Measurements from ENCODE around the gene GREB1L.

The GREB1L gene

GRCh38 chr18:21454725-21455124 is 212.7 kb downstream of the GREB1L start:
- H3K79me2 ChIP-seq (ENCODE audit: control insufficient read depth, insufficient read depth, low read length, unreplicated experiment) = no peaks in the 10 kb centered on the region
- no peak overlapping the region for H3K4me3 ChIP-seq (ENCODE audit: low read depth, low read length)
- H3K27me3 ChIP-seq (ENCODE audit: insufficient read depth, low read length) = no peaks in the 10 kb centered on the region
- no peaks in the 10 kb centered on the region for H3K36me3 ChIP-seq (ENCODE audit: insufficient read depth, low read length)
- H3K27ac ChIP-seq (ENCODE audit: low read depth, low read length) = no peak overlapping the region
- no peak overlapping the region for H2AFZ ChIP-seq (ENCODE audit: low read length, unreplicated experiment)
- peaks cover 17% of the 10 kb centered on the region for H3K4me1 ChIP-seq (ENCODE audit: control insufficient read depth, insufficient read depth, low read length, unreplicated experiment)

DNA sequence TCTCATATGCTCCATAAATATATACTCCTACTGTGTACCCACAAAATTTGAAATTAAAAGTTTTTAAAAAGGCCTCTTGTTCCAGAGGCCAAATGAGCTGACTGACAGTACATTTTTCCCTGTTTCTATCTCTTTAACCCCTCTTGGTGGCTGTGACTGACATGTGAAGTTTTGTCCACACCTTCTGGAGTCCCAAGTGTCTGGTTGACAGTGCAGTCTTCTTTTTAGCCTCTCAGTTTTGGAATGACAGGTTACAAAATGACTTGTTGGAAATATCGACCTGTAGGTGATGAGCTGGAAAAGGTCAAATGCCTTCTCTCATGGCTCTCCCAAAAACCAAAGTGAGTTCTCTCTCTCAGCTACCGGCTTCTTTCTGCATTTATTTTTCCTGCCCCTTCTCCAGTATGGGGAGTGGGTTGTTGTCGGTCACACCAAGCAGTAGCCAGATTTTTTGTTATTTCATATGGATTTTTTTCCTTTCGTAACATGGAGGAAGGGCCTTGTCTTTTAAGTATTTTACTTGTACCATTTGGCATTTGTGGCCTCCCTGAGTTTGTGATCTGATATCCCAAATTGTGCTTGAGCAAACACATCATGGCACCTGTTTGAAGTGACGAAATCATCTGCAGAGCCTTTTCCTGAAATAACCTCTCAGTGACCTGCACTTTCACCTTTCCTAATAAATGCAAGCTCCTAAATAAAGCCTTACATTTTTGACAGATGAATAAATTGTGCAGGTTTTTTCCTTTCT is 214.6 kb downstream of the GREB1L start:
- Histone ChIP-seq H3K4me3 (ENCODE audit: low read depth, low read length) (no peak overlapping the region), H3K4me1 (ENCODE audit: control insufficient read depth, insufficient read depth, low read length, unreplicated experiment) (peaks cover 17% of the 10 kb centered on the region), H3K27me3 (ENCODE audit: insufficient read depth, low read length) (no peaks in the 10 kb centered on the region), H2AFZ (ENCODE audit: low read length, unreplicated experiment) (no peak overlapping the region), H3K27ac (ENCODE audit: low read depth, low read length) (no peak overlapping the region), H3K36me3 (ENCODE audit: insufficient read depth, low read length) (no peaks in the 10 kb centered on the region), H3K79me2 (ENCODE audit: control insufficient read depth, insufficient read depth, low read length, unreplicated experiment) (no peaks in the 10 kb centered on the region)

DNA sequence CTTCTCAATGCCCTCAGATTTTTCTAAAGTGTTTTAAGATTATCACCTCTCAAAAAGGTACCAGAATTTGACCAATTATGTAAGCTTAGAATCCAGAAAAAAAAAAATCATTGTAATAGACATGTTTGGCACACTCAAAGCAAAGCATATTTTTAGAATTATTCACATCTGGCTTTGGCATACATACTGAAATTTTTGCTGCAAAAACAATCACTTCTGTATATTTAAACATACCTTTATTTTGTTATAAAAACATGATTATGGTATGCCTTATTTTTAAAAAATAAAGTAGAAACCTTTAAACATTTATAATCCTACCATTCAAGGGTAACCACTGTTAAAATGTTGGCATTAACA is 215.1 kb downstream of the GREB1L start:
- H3K27ac ChIP-seq (ENCODE audit: low read depth, low read length) = no peak overlapping the region
- H2AFZ ChIP-seq (ENCODE audit: low read length, unreplicated experiment) = no peak overlapping the region
- H3K27me3 ChIP-seq (ENCODE audit: insufficient read depth, low read length) = no peaks in the 10 kb centered on the region
- no peak overlapping the region for H3K4me3 ChIP-seq (ENCODE audit: low read depth, low read length)
- no peaks in the 10 kb centered on the region for H3K79me2 ChIP-seq (ENCODE audit: control insufficient read depth, insufficient read depth, low read length, unreplicated experiment)
- H3K4me1 ChIP-seq (ENCODE audit: control insufficient read depth, insufficient read depth, low read length, unreplicated experiment) = peaks cover 17% of the 10 kb centered on the region
- no peaks in the 10 kb centered on the region for H3K36me3 ChIP-seq (ENCODE audit: insufficient read depth, low read length)

DNA sequence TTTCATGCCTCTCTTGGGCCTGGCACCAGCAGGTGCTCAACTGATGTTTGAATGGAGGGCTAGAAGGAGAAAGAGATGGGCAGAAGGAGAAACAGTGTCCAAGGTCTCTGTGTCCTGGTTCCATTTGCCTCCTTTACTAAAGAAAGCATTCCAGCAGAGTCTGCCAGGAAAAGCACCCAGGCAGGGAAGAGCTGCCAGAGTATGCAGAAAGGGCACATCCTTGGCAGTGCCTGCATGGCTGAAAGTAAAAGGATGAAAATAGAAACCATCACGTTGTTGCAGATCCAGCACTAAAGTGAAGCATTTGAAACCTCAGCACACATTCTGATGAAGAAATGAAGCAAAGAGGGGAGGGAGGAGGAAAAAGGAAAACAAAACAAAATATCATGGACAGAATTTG is 216.3 kb downstream of the GREB1L start:
- Histone ChIP-seq H3K4me1 (ENCODE audit: control insufficient read depth, insufficient read depth, low read length, unreplicated experiment) (peaks cover 17% of the 10 kb centered on the region), H3K27ac (ENCODE audit: low read depth, low read length) (no peak overlapping the region), H3K4me3 (ENCODE audit: low read depth, low read length) (no peak overlapping the region), H3K36me3 (ENCODE audit: insufficient read depth, low read length) (no peaks in the 10 kb centered on the region), H3K27me3 (ENCODE audit: insufficient read depth, low read length) (no peaks in the 10 kb centered on the region), H3K79me2 (ENCODE audit: control insufficient read depth, insufficient read depth, low read length, unreplicated experiment) (no peaks in the 10 kb centered on the region), H2AFZ (ENCODE audit: low read length, unreplicated experiment) (no peak overlapping the region)

DNA sequence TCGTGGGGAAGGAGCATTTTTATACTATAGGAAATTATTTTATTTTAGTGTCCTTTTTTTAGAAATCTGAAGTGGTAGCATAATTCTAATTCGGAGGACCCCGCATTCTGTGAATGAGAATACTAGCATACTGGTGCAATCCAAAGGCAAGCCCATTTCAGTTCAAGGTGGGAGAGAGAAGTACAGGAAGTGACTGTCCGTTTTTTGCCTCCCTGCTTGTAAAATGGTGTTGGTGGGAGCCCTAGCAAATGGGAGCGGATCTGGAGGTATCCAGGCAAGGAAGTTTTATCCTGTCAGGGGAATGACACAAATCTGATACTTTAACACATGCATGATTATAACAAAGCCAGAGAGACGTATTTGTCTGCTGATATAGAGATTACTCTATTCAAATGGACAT is 216.8 kb downstream of the GREB1L start:
- H3K4me3 ChIP-seq (ENCODE audit: low read depth, low read length) = no peak overlapping the region
- no peak overlapping the region for H2AFZ ChIP-seq (ENCODE audit: low read length, unreplicated experiment)
- no peak overlapping the region for H3K27ac ChIP-seq (ENCODE audit: low read depth, low read length)
- no peaks in the 10 kb centered on the region for H3K36me3 ChIP-seq (ENCODE audit: insufficient read depth, low read length)
- no peaks in the 10 kb centered on the region for H3K27me3 ChIP-seq (ENCODE audit: insufficient read depth, low read length)
- peaks cover 14% of the 10 kb centered on the region for H3K4me1 ChIP-seq (ENCODE audit: control insufficient read depth, insufficient read depth, low read length, unreplicated experiment)
- H3K79me2 ChIP-seq (ENCODE audit: control insufficient read depth, insufficient read depth, low read length, unreplicated experiment) = no peaks in the 10 kb centered on the region

DNA sequence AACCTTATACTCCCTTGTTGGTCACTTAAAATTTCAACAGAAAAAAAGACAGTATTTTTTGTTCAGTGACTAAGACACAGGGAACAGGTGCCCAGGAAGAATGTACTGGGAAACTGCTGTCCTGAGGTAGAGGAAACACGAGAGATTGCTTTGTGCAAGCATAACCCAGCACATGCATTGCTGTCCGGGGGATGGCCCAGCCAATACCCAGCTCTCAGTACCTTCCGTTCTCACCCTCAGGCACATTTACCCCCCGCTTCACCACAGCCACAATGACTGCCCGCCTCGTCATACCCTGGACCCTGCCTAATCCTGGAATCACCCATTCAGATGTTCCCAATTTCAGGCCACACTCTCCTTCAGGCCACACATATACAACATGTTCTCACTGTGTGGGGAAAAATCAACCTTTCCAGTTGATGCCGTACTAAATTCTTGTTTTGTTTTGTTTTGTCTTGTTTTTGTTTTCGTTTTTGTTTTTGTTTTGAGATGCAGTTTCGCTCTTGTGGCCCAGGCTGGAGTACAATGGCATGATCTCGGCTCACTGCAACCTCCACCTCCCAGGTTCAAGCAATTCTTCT is 217.8 kb downstream of the GREB1L start:
- Histone ChIP-seq H3K79me2 (ENCODE audit: control insufficient read depth, insufficient read depth, low read length, unreplicated experiment) (no peaks in the 10 kb centered on the region), H3K36me3 (ENCODE audit: insufficient read depth, low read length) (no peaks in the 10 kb centered on the region), H3K27me3 (ENCODE audit: insufficient read depth, low read length) (no peaks in the 10 kb centered on the region), H3K4me1 (ENCODE audit: control insufficient read depth, insufficient read depth, low read length, unreplicated experiment) (peaks cover 14% of the 10 kb centered on the region), H2AFZ (ENCODE audit: low read length, unreplicated experiment) (no peak overlapping the region), H3K4me3 (ENCODE audit: low read depth, low read length) (no peak overlapping the region), H3K27ac (ENCODE audit: low read depth, low read length) (no peak overlapping the region)

DNA sequence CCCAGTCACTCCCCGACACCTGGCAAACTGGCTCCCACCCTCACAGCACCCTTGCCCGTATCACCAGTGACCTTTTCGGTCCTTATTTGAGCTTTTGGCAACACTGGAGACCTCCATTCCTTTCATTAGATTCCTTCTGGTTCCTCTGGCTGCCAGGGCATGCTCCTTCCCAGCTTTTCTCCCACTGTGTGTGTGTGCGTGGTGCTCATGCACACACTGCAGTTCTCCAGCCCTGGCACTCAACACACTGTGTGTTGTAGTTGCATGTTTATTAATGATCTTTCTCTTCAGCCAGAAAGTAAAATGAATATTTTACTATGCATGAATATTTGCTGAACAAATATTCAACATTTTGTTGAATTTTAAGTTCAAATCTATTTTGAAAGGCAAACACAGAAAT is 219.4 kb downstream of the GREB1L start:
- Histone ChIP-seq H3K36me3 (ENCODE audit: insufficient read depth, low read length) (no peaks in the 10 kb centered on the region), H3K4me1 (ENCODE audit: control insufficient read depth, insufficient read depth, low read length, unreplicated experiment) (peaks cover 13% of the 10 kb centered on the region), H2AFZ (ENCODE audit: low read length, unreplicated experiment) (no peak overlapping the region), H3K79me2 (ENCODE audit: control insufficient read depth, insufficient read depth, low read length, unreplicated experiment) (no peaks in the 10 kb centered on the region), H3K27ac (ENCODE audit: low read depth, low read length) (no peak overlapping the region), H3K4me3 (ENCODE audit: low read depth, low read length) (no peak overlapping the region), H3K27me3 (ENCODE audit: insufficient read depth, low read length) (no peaks in the 10 kb centered on the region)

DNA sequence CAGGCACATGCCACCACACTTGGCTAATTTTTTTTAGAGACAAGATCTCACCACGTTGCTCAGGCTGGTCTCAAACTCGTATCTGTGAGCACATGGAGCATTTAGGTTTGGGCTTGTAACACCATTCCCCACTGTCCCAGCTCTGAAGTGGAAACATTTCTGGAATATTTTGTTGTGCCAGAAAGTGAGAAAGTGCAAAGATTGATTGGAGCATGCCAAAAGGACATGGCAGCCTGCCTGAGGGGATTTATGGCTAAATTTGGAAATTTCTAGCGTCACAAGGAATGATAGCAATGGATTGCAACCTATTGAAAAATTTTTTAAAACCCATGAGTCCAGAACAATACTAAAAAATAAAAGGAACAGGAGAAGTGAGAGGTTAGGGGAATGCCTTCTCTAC is 221.7 kb downstream of the GREB1L start:
- Histone ChIP-seq H3K79me2 (ENCODE audit: control insufficient read depth, insufficient read depth, low read length, unreplicated experiment) (no peaks in the 10 kb centered on the region), H3K36me3 (ENCODE audit: insufficient read depth, low read length) (no peaks in the 10 kb centered on the region), H3K4me3 (ENCODE audit: low read depth, low read length) (no peak overlapping the region), H3K27ac (ENCODE audit: low read depth, low read length) (no peak overlapping the region), H3K27me3 (ENCODE audit: insufficient read depth, low read length) (no peaks in the 10 kb centered on the region), H3K4me1 (ENCODE audit: control insufficient read depth, insufficient read depth, low read length, unreplicated experiment) (no peaks in the 10 kb centered on the region), H2AFZ (ENCODE audit: low read length, unreplicated experiment) (no peak overlapping the region)

GRCh38 chr18:21468514-21469164 is 226.6 kb downstream of the GREB1L start:
- Histone ChIP-seq H3K79me2 (ENCODE audit: control insufficient read depth, insufficient read depth, low read length, unreplicated experiment) (no peaks in the 10 kb centered on the region), H2AFZ (ENCODE audit: low read length, unreplicated experiment) (no peak overlapping the region), H3K4me3 (ENCODE audit: low read depth, low read length) (no peak overlapping the region), H3K27me3 (ENCODE audit: insufficient read depth, low read length) (no peaks in the 10 kb centered on the region), H3K36me3 (ENCODE audit: insufficient read depth, low read length) (no peaks in the 10 kb centered on the region), H3K27ac (ENCODE audit: low read depth, low read length) (no peak overlapping the region), H3K4me1 (ENCODE audit: control insufficient read depth, insufficient read depth, low read length, unreplicated experiment) (no peaks in the 10 kb centered on the region)

- H2AFZ ChIP-seq (ENCODE audit: low read length, unreplicated experiment) = no peak overlapping the region
- no peaks in the 10 kb centered on the region for H3K36me3 ChIP-seq (ENCODE audit: insufficient read depth, low read length)
- no peaks in the 10 kb centered on the region for H3K4me1 ChIP-seq (ENCODE audit: control insufficient read depth, insufficient read depth, low read length, unreplicated experiment)
- no peak overlapping the region for H3K27ac ChIP-seq (ENCODE audit: low read depth, low read length)
- no peak overlapping the region for H3K4me3 ChIP-seq (ENCODE audit: low read depth, low read length)
- H3K79me2 ChIP-seq (ENCODE audit: control insufficient read depth, insufficient read depth, low read length, unreplicated experiment) = no peaks in the 10 kb centered on the region
- no peaks in the 10 kb centered on the region for H3K27me3 ChIP-seq (ENCODE audit: insufficient read depth, low read length)
Observed at GRCh38 chr18:21472741-21473140, 230.7 kb downstream of the GREB1L start.

- Histone ChIP-seq H3K36me3 (ENCODE audit: insufficient read depth, low read length) (no peaks in the 10 kb centered on the region), H2AFZ (ENCODE audit: low read length, unreplicated experiment) (no peak overlapping the region), H3K27me3 (ENCODE audit: insufficient read depth, low read length) (no peaks in the 10 kb centered on the region), H3K4me3 (ENCODE audit: low read depth, low read length) (no peak overlapping the region), H3K4me1 (ENCODE audit: control insufficient read depth, insufficient read depth, low read length, unreplicated experiment) (no peaks in the 10 kb centered on the region), H3K79me2 (ENCODE audit: control insufficient read depth, insufficient read depth, low read length, unreplicated experiment) (no peaks in the 10 kb centered on the region), H3K27ac (ENCODE audit: low read depth, low read length) (no peak overlapping the region)
Observed at GRCh38 chr18:21474621-21475020, 232.6 kb downstream of the GREB1L start.

Measured in ACC112 (cell line).